ENCODE results near the gene ANKLE1.

Gene ANKLE1

DNA sequence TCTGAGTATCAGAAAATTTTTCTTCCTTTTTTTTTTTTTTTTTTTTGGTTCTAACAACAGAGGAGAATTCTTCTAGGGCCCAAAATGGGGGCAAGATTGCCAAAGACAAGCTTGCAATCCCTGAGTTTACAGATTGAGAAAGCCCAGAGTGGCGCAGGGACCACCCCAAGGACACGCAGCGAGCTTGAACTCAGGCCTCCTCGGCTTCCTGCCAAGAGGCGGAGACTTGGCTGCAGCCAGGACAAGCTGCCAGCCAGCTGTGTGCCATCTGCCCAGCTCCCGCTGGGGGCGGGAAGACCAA is 23.5 kb downstream of the ANKLE1 start:
- no peak for DNase-seq (ENCODE audit: low read depth in 1 of 2, low spot score in 1 of 2)

GRCh38 chr19:17305517-17306284 is 24.0 kb downstream of the ANKLE1 start, which contains the start of gene MRPL34:
Gene MRPL34, plus strand, starts transcription at chr19:17305872. Its CDS starts 21 bp downstream, at chr19:17305893.
- peak; percentile 85 to 89 for DNase-seq (ENCODE audit: low read depth in 1 of 2, low spot score in 1 of 2)

- DNase-seq (ENCODE audit: low read depth in 1 of 2, low spot score in 1 of 2): no peak
Observed at GRCh38 chr19:17306285-17306714, 24.6 kb downstream of the ANKLE1 start.

GRCh38 chr19:17307876-17308377 is 26.2 kb downstream of the ANKLE1 start:
- no peak for DNase-seq (ENCODE audit: low read depth in 1 of 2, low spot score in 1 of 2)

DNA sequence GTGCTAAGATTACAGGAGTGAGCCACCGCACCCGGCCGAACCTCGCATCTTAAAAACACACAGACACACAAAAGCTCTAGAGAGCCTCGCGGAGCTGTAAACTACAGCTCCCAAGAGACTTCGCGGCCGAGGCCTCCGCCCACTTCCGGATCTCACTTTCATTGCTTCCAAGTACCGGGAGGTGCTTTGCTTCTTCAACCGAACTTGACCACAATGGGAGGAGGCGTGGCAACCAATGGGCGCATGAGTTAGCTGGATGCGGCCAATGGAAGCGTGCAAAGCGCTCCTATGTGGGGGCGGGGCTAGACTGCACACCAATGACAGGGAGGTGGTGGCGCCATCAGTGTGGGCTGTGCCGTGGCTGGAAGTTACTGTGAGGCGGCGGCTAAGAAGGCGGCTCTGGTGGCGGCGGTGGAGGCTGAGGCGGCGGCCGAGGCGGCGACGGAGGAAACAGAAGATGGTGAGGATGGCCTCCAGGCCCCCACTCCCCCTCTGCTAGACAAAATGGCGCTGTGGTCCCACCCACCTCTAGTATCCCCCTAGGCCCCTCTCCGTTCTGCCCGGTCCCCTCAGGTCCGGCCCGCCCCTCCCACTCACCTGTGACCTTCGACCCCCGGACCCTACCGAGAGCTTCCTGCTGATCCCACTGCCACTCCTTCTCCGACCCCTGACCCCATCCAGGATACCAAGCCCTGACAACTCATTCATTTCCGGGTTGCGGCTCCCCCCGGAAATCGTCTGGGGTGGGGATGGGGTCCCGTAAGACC is 27.7 kb downstream of the ANKLE1 start, which contains the start of gene DDA1:
DDA1 (plus strand) TSS at position 366 of the 767 bp plus-strand sequence; CDS start at position 458, 92 bp downstream.
- DNase-seq (ENCODE audit: low read depth in 1 of 2, low spot score in 1 of 2): peak; percentile 89 to 97

DNA sequence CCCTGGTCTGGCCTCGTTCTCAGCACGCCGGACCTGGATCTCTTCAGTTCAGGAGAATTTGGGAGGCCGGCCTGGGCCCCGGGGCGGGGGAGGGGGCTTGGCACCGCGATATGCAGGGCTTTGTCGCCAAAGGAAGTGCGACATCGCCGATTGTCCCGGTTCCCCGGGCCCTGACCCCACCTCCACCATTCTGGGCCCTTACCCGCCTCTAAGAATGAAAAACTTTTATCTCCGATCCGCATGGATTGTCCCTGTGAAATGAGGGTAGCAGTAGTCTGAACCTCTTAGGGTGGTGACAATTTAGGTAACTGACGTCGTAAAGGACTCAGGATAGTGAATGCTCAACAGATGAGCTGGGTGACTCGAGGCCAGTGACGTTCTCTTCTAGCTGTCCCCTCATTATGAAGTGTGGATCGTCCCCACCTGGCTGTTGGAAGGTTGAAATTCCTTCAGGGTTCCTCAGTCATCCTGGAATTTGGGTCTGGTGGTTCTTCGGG is 28.3 kb downstream of the ANKLE1 start:
- no peak for DNase-seq (ENCODE audit: low read depth in 1 of 2, low spot score in 1 of 2)

DNA sequence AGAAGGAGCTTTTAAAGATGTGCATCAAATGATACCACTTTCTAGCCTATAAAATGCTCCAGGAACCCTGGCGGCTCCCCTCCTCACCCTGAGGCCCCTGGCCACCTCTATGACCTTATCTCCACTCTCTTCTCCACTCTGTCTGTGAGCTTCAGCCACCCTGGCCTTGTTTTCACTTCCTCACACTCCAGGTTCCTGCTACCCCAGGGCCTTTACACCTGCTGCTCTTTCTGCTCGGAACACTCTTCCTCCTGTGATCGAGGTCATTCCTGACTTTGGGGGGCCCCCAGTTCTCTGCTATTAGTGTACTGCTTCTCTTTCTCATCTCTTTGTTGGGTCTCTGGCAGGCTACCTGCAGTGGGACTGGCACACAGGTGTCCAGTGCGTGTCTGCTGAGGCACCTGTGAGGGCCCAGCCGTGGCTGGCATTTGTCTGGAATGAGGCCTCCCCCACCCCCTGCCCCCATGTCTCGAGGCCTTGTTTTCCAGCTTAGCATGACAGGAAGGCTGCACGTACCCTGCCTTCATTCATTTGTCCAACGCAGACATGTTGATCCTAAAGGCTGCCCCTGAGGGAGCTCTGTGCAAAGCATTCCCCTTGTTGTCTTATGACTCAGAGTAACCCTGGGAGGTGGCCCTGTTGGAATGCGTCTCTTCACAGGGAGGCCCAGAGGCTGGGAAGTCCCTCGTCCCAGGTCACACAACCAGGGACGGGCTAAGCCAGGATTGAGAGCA is 29.9 kb downstream of the ANKLE1 start:
- DNase-seq (ENCODE audit: low read depth in 1 of 2, low spot score in 1 of 2): no peak

- DNase-seq (ENCODE audit: low read depth in 1 of 2, low spot score in 1 of 2): no peak
Observed at GRCh38 chr19:17312189-17313113, 30.8 kb downstream of the ANKLE1 start.

DNA sequence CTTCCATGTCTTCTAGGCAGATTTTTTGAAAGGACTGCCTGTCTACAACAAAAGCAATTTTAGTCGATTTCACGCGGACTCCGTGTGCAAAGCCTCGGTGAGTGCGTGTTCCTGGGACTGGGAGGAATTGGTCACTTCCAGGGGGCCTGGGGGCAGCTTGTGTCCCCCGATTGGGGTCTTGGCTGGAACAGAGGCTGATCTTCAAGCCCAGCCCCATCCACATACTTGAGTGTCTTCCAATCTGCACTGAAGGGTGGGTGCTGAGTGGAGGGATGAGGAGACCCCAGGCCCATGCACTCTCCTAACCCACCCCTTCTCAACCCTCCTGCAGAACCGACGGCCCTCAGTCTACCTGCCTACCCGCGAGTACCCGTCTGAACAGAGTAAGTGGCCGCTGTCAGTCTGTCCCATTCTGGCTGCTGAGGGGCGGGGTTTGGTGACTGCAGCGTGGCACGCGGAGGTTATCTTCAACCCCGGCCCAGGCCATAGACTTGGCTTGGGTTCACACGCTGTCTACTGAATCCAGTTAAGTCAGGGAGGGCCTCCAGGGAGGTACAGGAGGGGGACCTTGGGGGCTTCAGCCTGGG is 32.4 kb downstream of the ANKLE1 start:
- DNase-seq (ENCODE audit: low read depth in 1 of 2, low spot score in 1 of 2): no peak

- no peak for DNase-seq (ENCODE audit: low read depth in 1 of 2, low spot score in 1 of 2)
Observed at GRCh38 chr19:17318966-17319365, 37.3 kb downstream of the ANKLE1 start.

DNA sequence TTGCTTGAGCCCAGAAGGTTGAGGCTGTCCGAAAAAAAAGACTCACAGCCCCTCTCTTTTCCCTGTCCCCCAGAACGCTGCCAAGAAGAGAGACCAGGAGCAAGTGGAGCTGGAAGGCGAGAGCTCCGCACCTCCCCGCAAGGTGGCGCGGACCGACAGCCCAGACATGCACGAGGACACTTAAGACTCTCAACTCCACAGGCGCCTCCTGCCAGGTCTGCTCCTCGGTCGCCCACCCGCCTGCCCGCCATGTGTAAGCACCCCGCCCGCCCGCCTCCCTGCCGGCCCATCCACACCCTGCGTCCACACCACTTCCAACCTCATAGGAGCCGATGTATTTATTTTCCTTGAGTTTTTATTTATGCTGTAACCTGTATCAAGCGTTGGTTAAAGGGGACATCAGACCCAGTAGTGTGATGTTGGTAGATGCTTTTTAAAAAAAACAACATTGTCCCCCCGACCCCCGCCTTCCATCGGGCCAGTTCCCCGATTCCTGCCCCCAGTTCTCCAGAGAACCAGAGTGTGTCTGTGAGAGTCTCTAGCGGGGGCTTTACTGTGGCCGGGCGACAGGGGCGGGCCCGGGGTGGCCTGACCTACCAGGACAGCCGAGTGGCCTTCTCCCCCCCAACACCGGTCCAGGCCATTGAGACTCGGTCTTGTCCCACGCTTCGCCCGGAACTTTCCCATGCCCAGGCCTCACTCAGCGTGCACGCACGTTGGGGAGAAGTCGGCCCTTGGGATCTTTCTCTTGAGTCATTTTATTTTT is 38.0 kb downstream of the ANKLE1 start:
- DNase-seq (ENCODE audit: low read depth in 1 of 2, low spot score in 1 of 2): no peak

DNA sequence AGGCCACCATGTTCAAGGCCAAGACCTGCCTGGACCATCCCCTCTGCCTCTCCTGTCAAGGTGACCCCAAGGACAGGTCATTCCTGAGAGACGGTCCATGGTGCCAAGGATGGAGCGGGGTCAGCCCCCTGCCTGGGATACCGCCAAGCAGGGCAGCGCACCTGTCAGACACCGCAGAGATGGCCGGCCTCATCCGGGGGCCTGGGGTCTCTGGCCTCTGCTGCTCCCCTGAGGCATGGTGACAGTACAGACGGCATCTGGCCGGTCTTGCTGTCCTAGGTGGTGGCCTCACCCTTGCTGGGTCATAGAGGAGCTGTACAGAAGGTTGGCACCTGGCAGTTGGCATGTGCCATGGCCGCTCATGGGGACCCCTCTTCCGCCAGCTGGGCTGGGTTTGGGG is 38.7 kb downstream of the ANKLE1 start:
- no peak for DNase-seq (ENCODE audit: low read depth in 1 of 2, low spot score in 1 of 2)

GRCh38 chr19:17321655-17322489 is 40.2 kb downstream of the ANKLE1 start:
- DNase-seq (ENCODE audit: low read depth in 1 of 2, low spot score in 1 of 2): no peak

GRCh38 chr19:17322854-17323253 is 41.2 kb downstream of the ANKLE1 start:
- no peak for DNase-seq (ENCODE audit: low read depth in 1 of 2, low spot score in 1 of 2)

GRCh38 chr19:17323300-17323963 is 41.7 kb downstream of the ANKLE1 start:
- DNase-seq (ENCODE audit: low read depth in 1 of 2, low spot score in 1 of 2): no peak

DNA sequence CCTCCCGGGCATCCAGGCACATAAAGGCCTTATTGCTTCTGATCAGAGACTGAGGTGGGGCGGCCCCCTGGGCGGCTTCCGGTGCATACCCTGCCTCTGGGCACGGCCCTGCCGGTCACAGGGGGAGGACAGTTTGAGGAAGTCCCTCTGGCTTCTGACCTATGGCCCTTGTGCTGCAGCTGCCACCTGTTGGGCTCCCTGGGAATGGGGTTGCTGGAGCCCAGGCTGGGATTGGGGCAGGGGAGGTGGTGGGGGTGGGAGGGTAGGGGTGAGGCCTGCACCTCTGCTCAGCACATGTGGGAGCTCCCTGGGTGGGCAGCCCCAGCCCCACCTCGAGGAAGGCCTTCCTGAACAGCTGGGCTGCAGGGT is 42.2 kb downstream of the ANKLE1 start:
- no peak for DNase-seq (ENCODE audit: low read depth in 1 of 2, low spot score in 1 of 2)

DNA sequence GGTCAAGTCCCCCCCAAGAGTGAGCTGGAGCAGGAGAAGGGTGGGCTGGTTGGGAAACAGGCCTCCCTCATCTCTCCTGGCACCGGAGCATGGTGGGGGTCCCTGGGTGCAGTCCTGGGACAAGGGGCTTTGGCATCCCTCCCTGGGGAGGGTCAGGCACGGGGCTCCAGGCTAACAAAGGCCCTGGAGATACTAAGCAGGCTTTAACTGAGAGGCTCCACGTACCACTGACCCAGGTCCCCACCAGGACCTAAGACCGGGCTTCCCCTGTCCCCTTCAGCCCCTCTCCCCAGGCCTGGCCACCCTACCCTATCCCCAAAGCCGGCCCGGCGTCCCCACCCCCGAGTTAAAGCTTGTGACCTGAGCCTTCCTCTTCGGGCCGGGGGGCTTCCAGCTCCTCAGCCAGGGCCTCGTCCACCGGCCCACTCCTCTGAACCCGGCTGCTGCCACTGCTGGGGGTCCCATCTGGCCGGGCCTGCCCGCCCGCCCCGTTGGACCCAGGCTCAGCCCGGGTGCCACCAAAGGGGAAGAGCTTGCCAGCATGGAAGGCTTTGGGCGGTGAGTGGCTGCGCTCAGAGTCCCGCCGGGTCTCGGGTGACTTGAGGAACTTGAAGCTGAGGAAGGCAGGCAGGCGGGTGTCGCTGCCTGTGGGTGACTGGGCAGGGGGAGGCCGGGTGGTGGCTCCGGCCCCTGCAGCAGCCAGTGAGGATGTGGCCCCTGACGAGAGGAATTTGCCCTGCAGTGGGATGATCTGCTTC is 42.8 kb downstream of the ANKLE1 start:
- DNase-seq (ENCODE audit: low read depth in 1 of 2, low spot score in 1 of 2): no peak

Measured in stimulated activated CD4-positive, alpha-beta T cell treated with anti-CD3 and anti-CD28 coated beads, Interleukin-15, amount 100 ng/mL, for 1 hour (primary cell).